Left lung (tissue), 10 donors: ENCODE results near the gene TSKS. TPM values are rescaled to one million over a fixed set of nuclear protein-coding genes. Genes with fewer than 3 reads are reported as not detected.

Experiments used
- ATAC-seq: fragments of 200-7000 bp; cut with Tn5 transposase; one replicate; pipeline ENCODE4 v1.9.1; 2020; ENCODE audit warnings: moderate library complexity
- DNase-seq, 4 donors: peaks; one replicate each; pipeline ENCODE4 v3.0.0-alpha.2; 2013 to 2020
- H3K27ac ChIP-seq, 2 donors: fragments of 200-600 bp; sonication (generic) in 1 of 2; one replicate each; pipeline versions ENCODE4 v1.5.0 to v1.8.0; 2020 to 2021
- H3K27me3 ChIP-seq, 2 donors: fragments of 200-600 bp; sonication (generic) in 1 of 2; one replicate each; pipeline versions ENCODE4 v1.5.0 to v1.8.0; 2020 to 2021
- H3K36me3 ChIP-seq, 2 donors: fragments of 200-600 bp; sonication (generic) in 1 of 2; one replicate each; pipeline versions ENCODE4 v1.5.0 to v1.8.0; 2020 to 2021
- H3K4me1 ChIP-seq, 2 donors: fragments of 200-600 bp; one replicate each; pipeline ENCODE4 v1.8.0; 2021
- H3K4me3 ChIP-seq, 2 donors: fragments of 200-600 bp; sonication (generic) in 1 of 2; one replicate each; pipeline versions ENCODE4 v1.5.0 to v1.8.0; 2020 to 2021; ENCODE audit warnings: mild to moderate bottlenecking in 1 of 2
- H3K9me3 ChIP-seq, 2 donors: fragments of 200-600 bp; sonication (generic) in 1 of 2; one replicate each; pipeline versions ENCODE4 v1.5.0 to v1.8.0; 2020 to 2021
- CTCF ChIP-seq, 2 donors: fragments of 200-600 bp; sonication (generic) in 1 of 2; IDR thresholded peaks; one replicate each; pipeline versions ENCODE4 v1.5.0 to v1.8.0; 2021; ENCODE audit warnings: antibody characterized with exemption in 2 of 2
- intact Hi-C, 2 donors: fragments of 100-400 bp; cut with DNase I; formaldehyde crosslinking; loops; one replicate each; pipeline versions ENCODE4 v1.11.2 to v1.14.2; 2022
- polyA plus RNA-seq, 6 donors: library from polyadenylated mRNA; unstranded; fragments of 120-200 nt; gene quantifications; one replicate each; pipeline ENCODE4 v1.2.1, GENCODE V29; 2013; ENCODE audit not compliant: insufficient read length in 6 of 6
- total RNA-seq, 2 donors: library from RNA; stranded (reverse); fragmentation: NEBNext Ultra II Directional; extraction: Animal tissue kit (Norgen Biotek cat#: 25700); gene quantifications; one replicate each; pipeline ENCODE4 v1.2.1, GENCODE V29; 2021
- donor health status: DM: no; HTN: yes; CAD: no.
- donor health status: DM: no; HTN: no; CAD: no.

The TSKS gene
- total and polyA plus RNA-seq, 8 donors = 0.17 to 0.45 (median 0.24) TPM; not detected in 1

- ATAC-seq = peak; percentile 46
- Histone ChIP-seq H3K4me3 (peak overlapping the region; percentile 76 to 78), H3K27ac (peak overlapping the region; percentile 79 to 83), H3K27me3 (no peaks in the 10 kb centered on the region), H3K9me3 (no peaks in the 10 kb centered on the region), H3K4me1 (peaks cover 7 to 30% of the 10 kb centered on the region in 2 donors), H3K36me3 (peaks cover 0 to 21% of the 10 kb centered on the region in 2 donors)
- intact Hi-C loops = no loop called here
- DNase-seq = peak in 2 of 4 donors; percentile 63 to 91
- no peak for TF ChIP-seq CTCF (IDR thresholded peaks at IDR 0.05)
Measured at GRCh38 chr19:49809160-49809940, 46.2 kb upstream of the TSKS start.

DNA sequence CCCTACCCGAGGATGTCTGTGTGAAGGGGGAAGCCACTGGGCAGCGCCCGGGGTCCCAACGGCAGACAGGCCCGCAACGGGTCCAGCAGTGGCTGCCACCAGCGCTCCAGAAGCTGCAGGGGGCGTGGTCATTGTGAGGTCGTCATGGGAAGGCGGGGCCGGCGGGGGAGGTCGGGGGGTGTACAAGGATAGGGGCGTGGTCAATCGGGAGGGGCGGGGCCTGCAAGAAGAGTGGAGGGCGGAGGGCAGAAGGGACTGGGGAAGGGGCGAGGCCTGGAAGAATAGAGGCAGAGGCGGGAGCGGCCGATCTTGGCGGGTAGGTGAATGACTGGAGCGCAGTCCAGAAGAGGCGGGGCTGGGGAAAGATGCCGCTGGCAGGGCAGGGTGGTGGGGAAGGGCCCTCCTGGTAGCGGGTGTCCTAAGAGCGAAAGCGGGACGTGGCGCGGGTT lies 45.6 kb upstream of the TSKS start:
- peak; percentile 85 to 96 (median 94) for DNase-seq
- Histone ChIP-seq H3K4me1 (peaks cover 7 to 30% of the 10 kb centered on the region in 2 donors), H3K36me3 (peaks cover 0 to 27% of the 10 kb centered on the region in 2 donors), H3K9me3 (no peaks in the 10 kb centered on the region), H3K27me3 (no peaks in the 10 kb centered on the region), H3K4me3 (peak overlapping the region; percentile 76 to 78), H3K27ac (peak overlapping the region; percentile 79 to 83)
- TF ChIP-seq CTCF (IDR thresholded peaks at IDR 0.05) = no peak
- ATAC-seq = peak; percentile 80
- intact Hi-C loops = no loop called here

DNA sequence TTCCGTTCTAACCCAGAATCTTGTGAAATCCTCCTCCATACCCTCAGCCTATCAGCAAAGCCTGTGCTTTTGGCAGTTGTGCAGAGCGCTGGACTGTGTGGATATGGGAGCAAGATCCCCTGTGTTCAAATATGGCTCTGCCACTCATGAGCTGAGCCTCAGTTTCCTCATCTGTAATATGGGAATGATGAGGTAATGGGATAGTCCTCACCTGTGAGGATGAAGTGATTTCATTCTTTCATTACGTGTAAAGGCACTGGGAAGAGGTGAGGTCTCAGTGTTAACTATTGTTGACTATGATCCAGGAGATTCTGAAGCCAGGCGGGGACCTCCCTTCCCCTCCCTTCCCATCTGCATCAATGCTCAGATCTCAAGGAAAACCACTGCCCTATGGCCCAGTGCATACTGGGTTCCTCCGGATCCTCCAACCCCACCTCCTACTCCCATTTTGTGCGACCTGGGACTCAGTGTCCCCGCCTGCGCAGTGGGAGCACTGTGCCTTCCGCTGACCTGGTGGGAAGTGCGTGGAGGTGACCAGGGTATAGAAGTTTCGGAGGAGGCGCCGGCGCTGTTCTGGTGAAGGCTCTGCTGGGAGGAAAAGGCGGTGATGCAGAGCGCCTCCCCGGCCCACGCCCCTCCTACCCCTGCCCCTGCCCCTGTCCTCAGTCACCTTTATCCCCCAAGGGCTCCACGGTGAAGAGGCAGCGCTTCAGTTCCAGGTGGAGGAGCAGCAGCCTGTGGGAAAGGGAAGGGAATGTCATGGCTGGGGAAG lies 45.0 kb upstream of the TSKS start:
- Histone ChIP-seq H3K4me1 (peaks cover 7 to 30% of the 10 kb centered on the region in 2 donors), H3K27ac (peak overlapping the region; percentile 79 to 83), H3K9me3 (no peaks in the 10 kb centered on the region), H3K4me3 (peak overlapping the region in 1 of 2 donors; percentile 76), H3K27me3 (no peaks in the 10 kb centered on the region), H3K36me3 (peaks cover 0 to 34% of the 10 kb centered on the region in 2 donors)
- intact Hi-C loops = no loop called here
- TF ChIP-seq CTCF (IDR thresholded peaks at IDR 0.05) = no peak
- DNase-seq (no peak), ATAC-seq (no peak)

DNA sequence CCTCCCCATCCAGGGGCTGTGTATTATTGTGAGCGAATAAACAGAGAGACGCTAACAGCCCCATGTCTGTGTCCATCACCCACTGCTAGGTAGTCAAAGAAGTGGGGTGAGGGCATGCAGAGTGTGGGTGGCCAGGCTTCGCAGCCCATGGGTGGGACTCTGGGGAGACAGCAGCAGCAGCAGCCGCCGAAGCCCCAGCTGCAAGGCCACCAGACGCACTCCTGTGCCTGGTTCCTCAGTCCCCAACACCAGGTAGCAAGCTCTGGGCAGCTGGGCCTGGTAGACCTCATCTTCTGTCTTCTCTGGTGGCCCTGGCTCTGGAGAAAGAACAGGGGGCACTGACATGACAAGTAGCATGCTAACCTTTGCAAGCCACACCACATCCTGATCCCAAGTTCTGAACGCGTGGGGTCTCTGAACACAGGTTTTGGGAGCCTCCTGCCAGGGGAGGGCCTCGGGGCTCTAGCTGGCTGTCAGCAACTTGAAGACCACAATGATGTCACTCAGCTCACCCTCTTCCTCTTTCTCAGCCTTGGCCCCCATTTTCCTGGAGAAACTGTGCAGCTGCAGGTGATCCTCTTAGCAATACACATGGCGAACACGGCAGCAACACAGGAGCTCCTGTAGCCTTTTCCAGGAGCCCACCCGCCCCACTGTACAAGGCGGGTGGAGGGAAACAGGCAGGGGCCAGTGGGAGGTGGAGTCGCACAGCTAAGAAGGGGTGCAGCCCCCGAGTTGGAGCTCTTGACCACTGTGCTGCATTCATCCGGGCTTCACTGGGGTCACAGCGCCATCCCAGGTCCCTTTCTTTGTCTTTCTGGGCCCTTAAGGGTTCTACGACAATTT lies 44.2 kb upstream of the TSKS start:
- Histone ChIP-seq H3K27me3 (no peaks in the 10 kb centered on the region), H3K36me3 (peaks cover 0 to 42% of the 10 kb centered on the region in 2 donors), H3K4me1 (peaks cover 7 to 30% of the 10 kb centered on the region in 2 donors), H3K4me3 (no peak overlapping the region), H3K27ac (peak overlapping the region in 1 of 2 donors; percentile 5), H3K9me3 (no peaks in the 10 kb centered on the region)
- intact Hi-C loops = no loop called here
- ATAC-seq (no peak), DNase-seq (no peak)
- TF ChIP-seq CTCF (IDR thresholded peaks at IDR 0.05) = no peak
